CD4-positive, alpha-beta T cell treated with Interleukin-15 for 1 hour (primary cell): ENCODE data around the gene VDR.

ENCODE experiments used
- DNase-seq: peaks from one replicate; pipeline ENCODE4 v3.0.0-alpha.2; 2020

VDR gene

DNA sequence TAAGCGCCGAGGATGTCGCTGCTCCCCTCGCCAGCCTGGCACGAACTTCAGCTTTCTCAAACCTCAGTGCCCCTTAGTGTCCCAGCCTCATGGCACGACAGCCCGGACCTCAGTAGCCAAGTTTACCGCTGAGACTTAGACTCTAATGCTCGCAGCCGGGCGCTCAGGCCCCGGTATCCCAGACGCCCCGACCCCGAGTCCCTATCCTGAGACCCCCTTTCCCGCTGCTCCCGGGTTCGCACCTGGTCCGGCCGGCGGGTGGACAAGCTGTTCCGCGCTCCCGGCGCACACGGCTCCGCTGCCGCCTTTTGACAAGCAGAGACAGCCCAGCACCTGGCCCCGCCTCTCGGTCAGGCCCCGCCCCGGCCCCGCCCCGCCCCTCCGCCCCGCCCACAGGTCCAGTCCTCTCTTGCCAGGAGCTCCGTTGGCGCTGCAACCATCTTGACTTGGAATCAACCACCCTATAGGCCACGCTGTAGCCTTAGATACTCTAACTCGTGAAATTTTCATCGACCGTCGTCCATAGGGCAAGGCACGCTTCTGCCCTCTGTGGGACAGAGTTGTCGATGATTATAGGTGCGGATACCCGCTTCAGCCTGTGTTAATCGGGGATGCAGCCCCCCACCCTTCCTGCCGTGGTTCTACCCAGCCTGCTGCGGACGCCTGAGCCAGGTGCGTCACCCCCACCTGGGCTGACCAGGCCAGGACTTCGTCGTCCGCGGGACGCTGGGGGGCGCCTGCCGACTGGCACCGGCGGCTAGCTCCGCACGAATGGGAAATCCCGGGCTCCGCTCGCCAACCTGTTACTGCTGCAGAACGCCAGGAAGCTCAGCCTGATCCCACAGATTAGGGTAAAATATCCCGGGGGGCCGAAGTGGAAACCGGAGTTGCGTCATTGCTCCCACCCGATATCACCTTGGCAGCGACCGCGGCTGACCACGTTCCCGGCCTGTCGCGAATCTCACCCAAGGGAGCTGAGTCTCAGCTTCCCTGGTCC is at the start of gene VDR:
VDR (minus strand) TSS at position 282 of the 997 bp plus-strand sequence. CDS start 25,881 bp downstream, outside the sequence.
- peak; percentile 84 for DNase-seq

DNA sequence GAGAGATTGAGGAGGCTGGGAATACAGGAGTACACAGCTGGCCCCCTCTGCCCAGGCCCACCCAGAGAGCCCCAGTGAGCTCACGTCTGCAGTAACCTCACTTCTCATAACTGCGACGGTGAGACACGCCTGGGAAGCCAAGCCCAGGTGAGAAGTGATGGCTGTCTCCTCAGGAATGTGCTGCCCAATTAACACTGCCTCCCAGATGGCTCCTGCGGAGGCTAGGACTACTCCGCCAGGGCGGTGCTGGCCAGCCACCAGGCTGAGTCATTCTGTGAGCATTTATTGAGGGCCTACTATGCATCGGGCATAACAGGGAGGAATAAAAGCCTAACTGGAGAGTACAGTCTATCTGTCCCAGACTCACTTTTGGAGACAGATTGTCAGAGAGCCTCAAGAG is 49.3 kb upstream of the VDR start:
- no peak for DNase-seq

- DNase-seq: no peak
Measured at GRCh38 chr12:47950856-47951468, 46.2 kb upstream of the VDR start.

DNA sequence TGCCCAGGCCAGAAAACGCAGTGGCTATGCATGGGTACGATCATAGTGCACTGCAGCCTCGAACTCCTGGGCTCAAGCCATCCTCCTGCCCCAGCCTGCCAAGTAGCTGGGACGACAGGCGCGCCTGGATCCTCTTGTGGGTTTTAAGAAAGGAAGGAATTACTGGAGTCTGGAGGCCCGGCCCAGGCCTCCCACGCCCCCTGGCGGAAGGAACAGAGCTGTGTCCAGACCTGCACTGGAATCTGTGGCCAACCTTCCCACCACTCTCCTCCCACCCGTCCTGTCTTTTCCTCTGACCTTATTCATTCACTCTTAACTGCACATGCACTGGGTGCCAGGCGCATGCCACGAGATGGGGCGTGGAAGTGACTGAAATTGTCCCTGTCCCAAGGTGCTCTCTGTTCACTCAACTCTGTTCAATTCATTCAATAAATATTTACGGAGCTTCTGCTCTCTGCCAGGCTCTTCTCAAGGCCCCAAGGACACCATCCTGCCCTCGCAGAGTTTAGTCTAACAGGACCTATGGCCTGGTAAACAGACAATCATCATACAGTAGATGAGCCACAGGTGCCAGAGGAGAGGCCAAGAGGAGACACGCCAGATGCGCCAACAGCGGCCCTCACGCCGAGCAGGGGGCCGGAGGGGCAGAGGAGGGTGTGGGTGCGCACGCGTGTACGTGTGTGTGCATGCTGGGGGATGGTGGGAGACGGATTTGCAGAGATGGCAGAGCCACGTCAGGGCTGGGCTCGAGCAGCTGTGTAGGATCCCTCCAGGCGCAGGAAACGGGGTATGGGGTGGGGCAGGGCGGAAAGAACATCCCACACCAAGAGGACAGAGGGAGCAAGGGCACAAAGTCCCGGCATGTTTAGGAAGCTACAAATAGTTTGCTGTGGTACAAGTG is 44.9 kb upstream of the VDR start:
- DNase-seq: peak; percentile 43

- DNase-seq: no peak
Measured at GRCh38 chr12:47947341-47947740, 42.5 kb upstream of the VDR start.

GRCh38 chr12:47946413-47947323 is 41.9 kb upstream of the VDR start:
- no peak for DNase-seq

DNA sequence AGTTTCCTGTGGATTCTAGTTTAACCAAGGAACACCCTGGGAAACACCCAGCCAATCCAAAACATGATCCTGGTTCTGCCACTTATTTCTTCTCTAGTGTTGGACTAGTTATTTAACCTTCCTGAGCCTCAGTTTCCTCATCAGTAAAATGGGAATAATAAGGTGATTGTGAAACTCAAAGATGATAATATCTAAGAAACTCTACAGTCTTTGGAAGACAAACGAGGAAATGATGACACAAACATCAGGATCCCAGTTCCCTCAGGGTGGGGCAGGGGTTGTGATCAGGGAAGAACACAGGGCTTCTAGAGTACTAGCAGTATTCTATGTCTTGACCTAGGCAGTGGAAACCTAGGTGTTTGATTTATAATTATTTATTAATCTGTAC is 40.5 kb upstream of the VDR start:
- DNase-seq: no peak

- no peak for DNase-seq
Measured at GRCh38 chr12:47944685-47945340, 40.0 kb upstream of the VDR start.

DNA sequence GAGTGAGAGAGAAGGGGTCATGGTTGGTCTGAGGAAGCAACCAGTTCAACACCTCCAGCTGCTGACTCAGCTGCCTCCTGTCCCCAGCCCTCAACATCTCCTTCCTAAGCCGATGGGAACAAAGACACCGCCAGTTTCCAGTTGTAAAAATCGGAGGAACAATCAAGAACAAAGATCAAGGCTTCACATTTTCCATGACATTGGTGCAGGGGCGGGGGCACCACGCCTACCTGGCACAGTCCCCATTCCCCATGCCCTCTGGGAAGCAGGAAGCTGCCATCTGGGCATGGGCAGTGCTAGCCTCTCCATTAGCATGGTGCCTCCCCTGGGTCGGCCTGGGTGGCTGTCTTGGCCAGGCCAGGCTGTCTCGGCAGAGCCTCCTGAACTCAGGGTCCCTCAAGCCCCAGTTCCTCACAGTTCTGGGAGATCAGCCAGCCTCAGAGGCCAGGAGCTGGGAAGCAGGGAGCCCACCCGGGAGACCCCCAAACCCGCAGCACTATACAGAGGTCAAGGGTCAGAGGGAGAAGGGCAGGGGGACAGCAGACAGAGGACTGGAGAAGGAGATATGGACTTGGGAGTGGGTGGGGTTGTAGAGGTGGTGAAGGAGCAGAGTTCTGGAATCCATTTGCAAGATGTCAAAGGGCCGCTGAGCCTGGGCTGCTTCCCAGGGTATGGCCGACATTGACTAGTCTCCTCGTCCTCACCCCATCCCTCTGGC is 39.0 kb upstream of the VDR start:
- no peak for DNase-seq

DNA sequence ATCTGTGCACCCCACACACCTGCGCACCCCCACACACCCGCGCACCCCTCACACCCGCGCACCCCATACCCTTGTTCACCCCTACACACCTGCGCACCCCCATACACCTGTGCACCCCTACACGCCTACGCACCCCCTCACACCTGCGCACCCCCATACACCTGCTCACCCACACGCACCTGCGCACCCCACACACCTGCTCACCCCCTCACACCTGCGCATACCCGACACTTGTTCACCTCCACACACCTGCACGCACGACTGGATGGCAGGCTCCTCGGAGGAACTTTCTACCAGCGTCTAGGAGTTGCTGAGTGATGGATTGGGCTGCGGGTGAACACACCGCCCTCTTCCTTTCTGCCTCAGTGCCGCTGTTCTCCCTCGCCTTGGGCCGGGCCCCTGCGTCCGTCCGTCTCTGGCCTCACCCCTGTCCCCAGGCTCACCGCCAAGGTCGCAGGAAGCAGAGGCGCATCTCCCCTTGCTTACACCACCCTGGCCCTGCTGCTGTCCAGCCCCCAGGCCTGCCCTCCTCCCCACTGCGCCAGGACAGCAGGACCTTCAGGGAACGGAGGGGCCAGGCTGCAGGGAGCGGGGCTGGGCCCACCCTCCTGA is 37.9 kb upstream of the VDR start:
- DNase-seq: no peak

DNA sequence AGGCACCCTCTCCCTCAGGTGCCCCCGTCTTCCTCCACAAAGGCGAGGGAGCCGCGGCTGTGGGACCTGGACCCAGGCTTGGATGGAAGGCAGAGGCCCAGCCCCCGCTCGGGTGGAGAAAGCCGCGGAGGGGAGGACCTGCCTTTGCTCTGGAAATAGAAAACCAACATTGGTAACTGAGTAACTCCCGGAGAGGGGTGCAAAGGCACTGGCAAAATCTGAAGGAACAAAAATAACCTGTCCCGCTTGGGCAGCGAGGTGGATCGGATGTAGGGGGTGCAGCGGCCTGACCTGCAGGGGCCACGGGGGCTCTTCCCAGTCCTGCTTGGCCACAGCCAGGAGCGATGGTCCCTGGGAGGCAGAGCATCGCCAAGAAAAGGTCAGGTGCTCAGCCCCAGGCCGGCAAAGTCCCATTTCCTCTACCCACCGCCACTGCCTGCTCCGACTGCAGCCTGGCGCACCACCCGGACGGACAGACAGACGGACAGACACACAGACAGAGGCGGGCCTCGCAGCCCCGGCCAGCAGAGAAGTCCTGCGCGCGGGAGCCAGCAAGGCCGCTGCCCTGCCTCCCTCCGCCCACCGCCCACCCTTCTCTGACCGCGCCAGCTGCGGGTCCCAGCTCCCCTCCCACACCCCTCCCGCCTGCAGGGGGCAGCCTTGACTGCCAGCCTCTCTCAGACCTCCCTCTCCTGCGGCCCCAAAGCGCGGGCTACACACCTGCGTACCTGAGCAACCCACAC is 37.2 kb upstream of the VDR start:
- peak; percentile 24 for DNase-seq

GRCh38 chr12:47941475-47941780 is 36.6 kb upstream of the VDR start:
- no peak for DNase-seq

DNA sequence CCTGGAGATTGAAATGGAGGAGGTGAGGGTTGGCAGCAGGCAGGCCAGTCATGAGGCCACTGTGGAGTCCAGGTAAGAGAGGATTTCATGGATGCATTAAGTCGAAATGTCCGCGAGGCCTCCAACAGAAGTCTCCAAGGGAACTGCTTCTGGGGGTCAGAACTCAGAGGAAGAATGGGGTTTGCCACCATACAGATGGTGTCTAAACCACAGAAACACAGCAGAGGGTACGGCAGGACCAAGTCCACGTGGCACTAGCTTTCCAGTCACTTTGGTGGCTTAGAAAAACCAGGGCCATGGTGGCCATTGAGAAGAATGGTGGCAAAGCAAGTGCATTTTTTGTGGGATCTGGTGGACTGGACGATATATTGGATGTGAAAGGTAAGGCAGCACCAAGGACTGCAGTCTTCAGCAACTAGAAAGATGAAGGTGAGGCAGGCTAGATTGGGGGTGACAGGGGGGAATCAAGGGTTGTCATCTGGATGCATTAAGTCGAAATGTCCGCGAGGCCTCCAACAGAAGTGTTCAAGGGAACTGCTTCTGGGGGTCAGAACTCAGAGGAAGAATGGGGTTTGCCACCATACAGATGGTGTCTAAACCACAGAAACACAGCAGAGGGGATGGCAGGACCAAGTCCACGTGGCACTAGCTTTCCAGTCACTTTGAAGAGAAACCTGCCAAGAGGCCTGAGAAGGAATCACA is 36.1 kb upstream of the VDR start:
- no peak for DNase-seq

GRCh38 chr12:47939009-47939601 is 34.3 kb upstream of the VDR start:
- DNase-seq: no peak

- DNase-seq: no peak
Measured at GRCh38 chr12:47938594-47938993, 33.8 kb upstream of the VDR start.

DNA sequence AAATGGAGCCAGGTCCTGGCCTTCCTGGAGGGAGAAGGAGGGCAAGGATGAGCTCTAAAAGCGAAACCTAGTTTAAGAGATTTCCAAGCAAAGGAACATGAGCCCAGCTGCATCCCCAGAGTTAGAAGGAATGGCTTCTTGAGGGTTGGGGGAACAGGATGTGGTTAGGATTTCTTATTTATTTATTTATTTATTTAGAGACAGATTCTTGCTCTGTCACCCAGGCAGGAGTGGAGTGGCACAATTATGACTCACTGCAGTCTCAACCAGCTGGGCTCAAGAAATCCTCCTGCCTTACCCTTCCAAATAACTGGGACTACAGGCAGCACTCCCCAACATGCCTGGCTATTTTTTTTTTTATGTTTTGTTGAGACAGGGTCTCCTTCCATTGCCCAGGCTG is 33.3 kb upstream of the VDR start:
- no peak for DNase-seq

DNA sequence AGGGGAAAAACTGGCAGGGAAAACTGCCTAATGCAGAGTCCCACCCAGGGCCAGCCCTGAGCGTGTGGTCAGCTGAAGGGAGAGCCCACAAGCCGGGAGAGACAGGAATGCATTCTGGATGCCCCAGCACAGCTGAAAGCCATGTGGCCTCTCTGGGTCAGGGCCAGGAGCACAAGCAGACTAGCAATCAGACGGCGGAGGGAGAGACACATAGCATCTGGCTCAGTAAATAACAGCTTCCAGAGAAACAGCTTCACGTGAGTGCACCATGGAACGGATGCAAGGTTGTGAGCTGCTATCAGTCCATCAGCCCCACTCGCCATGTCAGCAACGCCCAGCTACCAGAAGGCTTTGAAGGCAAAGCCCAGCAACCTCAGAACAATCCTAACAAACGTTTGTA is 30.4 kb upstream of the VDR start:
- no peak for DNase-seq

DNA sequence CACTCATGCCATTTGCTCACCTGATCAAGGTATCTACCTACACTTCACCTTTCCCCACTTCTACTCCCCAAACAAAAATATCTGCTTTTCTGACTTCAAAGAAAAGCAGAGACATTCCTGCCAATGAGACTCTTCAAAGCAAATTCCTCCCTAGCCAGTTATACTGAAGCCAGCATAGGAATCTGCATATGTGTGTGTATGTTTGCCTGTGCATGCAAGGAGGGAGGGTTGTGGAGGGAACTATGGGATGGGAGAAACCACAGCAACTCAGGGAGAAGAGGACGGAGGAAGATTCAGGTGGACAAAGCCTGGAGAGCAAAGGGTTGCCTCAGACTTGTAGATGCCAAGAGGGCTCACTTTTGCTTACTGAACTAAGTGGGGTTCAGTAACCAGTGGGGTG is 26.4 kb upstream of the VDR start:
- DNase-seq: no peak

DNA sequence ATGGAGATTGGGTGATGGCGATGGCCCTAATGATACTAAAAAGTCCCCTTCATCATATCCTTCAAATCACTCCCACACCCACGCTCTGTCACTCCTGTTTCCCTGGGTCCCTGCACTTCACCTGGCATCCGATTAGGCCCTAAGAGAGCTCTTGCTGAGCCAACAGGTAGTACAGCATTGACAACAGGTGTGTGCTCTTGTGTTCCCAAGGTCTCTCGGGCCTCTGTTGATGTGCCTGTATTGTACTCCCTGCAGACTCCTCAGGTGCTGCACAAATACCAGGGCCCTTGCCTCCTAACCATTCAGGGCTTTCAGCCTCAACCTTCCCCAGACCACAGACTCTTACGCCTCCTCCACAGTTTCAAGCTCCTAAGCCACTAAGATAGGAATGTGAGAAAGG is 25.8 kb upstream of the VDR start:
- DNase-seq: no peak
